ENCODE data around the gene USP35.
A peak's percentile ranks its signal among the peaks of the same experiment; 100 is the strongest.

Gene USP35, protein sequence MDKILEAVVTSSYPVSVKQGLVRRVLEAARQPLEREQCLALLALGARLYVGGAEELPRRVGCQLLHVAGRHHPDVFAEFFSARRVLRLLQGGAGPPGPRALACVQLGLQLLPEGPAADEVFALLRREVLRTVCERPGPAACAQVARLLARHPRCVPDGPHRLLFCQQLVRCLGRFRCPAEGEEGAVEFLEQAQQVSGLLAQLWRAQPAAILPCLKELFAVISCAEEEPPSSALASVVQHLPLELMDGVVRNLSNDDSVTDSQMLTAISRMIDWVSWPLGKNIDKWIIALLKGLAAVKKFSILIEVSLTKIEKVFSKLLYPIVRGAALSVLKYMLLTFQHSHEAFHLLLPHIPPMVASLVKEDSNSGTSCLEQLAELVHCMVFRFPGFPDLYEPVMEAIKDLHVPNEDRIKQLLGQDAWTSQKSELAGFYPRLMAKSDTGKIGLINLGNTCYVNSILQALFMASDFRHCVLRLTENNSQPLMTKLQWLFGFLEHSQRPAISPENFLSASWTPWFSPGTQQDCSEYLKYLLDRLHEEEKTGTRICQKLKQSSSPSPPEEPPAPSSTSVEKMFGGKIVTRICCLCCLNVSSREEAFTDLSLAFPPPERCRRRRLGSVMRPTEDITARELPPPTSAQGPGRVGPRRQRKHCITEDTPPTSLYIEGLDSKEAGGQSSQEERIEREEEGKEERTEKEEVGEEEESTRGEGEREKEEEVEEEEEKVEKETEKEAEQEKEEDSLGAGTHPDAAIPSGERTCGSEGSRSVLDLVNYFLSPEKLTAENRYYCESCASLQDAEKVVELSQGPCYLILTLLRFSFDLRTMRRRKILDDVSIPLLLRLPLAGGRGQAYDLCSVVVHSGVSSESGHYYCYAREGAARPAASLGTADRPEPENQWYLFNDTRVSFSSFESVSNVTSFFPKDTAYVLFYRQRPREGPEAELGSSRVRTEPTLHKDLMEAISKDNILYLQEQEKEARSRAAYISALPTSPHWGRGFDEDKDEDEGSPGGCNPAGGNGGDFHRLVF

GRCh38 chr11:78188286-78189173 lies at the start of gene USP35, which contains the start of gene KCTD21:
TSS of gene USP35 (plus strand) at chr11:78188919. CDS start at chr11:78196246, 7,327 bp downstream.
TSS of gene KCTD21 (minus strand) at chr11:78188626. CDS start at chr11:78174554, 14,072 bp downstream.
- peak; percentile 89 for DNase-seq (ENCODE audit: low spot score)

- peak; percentile 84 for DNase-seq (ENCODE audit: low spot score)
Observed at GRCh38 chr11:78139422-78140391, 49.0 kb upstream of the USP35 start, which contains the start of gene ALG8. TSS of gene ALG8 (minus strand) at chr11:78139626. CDS start at chr11:78139588, 38 bp downstream.

DNA sequence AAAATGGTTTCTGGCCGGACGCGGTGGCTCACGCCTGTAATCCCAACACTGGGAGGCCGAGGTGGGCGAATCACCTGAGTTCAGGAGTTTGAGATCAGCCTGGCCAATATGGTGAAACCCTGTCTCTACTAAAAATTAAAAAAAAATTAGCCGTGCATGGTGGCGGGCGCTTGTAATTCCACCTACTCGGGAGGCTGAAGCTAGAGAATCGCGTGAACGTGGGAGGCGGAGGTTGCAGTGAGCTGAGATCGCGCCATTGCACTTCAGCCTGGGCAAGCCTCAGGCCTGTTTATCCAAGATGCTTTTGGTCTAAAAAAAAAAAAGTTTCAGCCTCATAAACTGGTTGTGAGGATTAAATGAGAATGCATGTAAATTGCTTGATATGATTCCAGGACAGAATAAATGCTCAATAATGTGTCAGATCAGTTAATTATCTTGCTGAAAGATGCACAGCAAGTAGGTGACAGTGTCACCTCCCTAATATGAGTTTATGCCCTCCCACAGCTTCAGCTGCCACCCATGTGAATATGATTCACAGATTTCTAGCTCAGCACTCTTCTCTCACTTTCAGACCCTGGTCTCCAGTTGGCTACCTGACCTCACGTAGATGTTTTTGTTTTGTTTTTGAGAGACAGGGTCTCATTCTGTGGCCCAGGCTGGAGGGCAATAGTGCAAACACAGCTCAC lies 48.2 kb upstream of the USP35 start:
- no peak for DNase-seq (ENCODE audit: low spot score)

DNA sequence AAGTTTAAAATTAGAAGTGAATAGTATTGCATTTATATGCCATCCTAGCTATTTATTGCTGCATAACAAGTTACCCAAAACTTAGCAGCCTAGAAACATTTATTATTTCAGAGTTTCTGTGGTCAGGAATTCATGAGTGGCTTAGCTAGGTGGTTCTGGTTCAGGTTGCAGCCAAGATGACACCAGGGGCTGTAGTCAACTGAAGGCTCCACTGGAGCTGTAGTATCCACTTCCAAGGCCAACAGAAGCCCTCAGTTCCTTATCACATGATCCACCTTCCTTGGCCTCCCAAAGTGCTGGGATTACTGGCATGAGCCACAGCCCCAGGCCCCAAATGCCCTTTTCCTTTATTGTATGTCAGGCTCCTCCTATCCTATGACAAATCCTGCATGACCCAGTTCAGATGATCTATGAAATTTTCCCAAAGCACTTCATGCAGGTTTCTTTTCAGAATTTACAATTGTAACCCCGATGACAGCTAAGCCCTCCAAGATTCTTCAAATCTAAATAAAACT lies 43.2 kb upstream of the USP35 start:
- no peak for DNase-seq (ENCODE audit: low spot score)

DNA sequence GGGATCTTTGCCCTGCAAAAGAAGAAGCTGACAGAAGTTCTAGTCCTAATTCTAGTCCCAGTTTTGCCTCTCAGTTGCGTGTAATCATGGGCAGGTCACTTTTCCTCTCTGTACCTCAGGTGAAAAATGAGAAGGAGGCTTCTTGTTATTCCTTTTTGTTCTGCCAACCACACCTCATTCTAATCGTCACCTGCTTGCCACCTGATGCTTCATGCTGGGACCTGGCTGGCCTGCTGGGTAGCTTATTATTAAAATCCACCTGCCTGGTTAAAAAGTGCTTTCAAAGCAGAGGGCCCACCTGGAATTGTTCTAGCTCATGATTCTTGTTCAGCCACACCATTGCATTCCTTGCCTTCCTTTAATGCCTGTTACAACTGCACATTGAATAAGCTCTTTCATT lies 40.9 kb upstream of the USP35 start:
- no peak for DNase-seq (ENCODE audit: low spot score)

DNA sequence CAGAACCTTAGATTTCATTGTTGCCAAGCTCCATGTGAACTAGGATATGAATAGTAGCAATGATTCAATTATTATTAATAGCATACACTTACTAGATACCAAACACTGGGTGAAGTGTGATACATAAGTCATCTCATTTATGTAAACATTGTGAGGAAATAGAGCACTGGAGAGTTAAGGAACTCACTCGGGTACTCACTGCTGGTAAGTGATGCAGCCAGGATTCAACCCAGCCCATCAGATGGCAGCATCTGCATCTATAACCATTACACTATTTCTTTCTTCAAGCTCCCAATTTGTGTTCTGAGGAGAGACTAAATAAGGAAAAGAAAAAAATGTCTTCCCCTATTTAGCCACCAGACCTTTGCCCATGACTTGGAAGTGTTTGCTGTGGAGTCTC lies 39.1 kb upstream of the USP35 start:
- no peak for DNase-seq (ENCODE audit: low spot score)

DNA sequence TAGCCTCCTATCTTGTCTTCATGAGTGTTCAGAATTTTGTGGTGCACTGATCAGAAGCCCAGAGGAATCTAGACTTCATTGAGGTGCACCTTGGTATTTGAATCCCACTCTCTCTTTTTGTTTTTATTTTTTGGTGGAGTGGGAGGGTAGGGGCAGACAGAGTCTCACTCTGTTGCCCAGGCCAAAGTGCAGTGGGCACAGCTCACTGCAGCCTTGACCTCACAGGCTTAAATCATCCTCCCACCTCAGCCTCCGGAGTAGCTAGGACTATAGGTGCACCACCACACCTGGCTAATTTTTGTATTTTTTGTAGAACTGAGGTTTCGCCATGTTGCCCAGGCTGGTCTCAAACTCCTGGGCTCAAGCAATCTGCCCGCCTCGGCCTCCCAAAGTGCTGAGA lies 38.4 kb upstream of the USP35 start:
- DNase-seq (ENCODE audit: low spot score) = no peak

DNA sequence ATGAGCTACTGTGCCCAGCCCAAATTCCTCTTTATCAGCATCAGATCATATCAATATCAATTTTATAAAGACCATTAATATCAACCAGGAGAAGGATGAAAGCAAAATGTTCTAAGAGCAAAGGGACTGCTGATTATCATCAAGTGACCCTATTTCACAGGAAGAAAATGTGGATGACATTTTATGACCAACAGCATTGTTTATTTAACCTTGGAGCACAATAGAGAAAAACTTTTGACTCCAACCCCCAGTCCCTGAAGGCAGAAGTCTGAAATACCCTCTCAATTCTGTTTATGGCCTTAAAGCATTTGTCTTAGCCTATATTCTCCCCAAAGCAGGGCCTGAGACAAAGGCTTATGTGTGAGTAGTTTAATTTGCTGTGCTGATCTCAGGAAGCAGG lies 38.0 kb upstream of the USP35 start:
- DNase-seq (ENCODE audit: low spot score) = no peak

DNA sequence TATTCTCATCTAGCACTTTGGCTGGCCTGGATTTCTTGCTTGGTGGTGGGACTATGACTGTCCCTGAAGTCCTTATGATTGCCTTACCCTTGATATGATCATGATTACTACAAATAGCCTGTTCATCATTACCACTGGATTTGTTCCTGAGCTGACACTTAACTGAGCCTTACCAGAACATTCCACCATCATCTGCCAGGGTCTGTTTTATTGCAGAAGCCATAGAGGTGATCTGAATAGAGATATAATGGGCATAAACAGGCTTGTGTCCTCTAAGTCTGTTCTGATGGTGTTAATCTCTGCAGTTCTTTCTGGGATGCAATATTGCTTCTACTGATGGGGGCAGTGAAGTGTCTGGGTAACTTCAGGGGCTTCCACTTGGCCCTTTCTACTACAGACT lies 36.9 kb upstream of the USP35 start:
- DNase-seq (ENCODE audit: low spot score) = no peak

DNA sequence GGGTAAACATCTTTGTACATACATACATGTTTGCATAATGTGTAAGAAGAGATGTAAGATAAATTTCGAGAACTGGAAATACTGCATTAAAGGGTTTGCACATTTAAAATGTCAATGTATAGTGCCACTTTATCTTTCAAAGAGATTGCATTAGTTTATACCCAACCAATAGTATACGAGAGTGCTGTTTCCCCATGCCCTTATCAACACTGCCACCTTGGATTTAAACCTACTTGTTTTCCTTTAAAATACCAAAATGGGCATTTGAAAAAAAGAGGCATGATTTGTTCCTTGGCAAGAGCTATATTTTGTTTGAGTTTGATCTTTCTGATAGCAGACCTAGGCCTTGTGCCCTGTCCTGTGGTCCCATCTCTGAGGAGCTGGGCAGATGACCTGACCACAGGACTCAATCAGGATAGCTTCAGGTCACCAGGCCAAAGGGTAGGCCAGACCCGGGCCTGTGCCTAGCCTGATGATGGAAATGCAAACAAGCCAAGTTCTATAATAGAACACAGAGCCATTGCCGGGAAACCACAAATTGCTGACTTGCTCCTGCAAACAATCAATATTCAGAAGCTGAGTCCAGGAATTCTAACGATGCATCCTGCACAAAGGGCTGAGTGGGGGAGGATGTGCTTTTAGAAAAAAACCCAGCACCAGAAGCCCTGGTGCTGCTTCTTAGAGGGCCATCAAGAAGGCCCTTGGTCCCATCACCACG lies 32.4 kb upstream of the USP35 start:
- DNase-seq (ENCODE audit: low spot score) = no peak

GRCh38 chr11:78158987-78159652 lies 29.6 kb upstream of the USP35 start:
- no peak for DNase-seq (ENCODE audit: low spot score)

- DNase-seq (ENCODE audit: low spot score) = no peak
Observed at GRCh38 chr11:78160557-78160956, 28.2 kb upstream of the USP35 start.

- no peak for DNase-seq (ENCODE audit: low spot score)
Observed at GRCh38 chr11:78161346-78161745, 27.4 kb upstream of the USP35 start.

DNA sequence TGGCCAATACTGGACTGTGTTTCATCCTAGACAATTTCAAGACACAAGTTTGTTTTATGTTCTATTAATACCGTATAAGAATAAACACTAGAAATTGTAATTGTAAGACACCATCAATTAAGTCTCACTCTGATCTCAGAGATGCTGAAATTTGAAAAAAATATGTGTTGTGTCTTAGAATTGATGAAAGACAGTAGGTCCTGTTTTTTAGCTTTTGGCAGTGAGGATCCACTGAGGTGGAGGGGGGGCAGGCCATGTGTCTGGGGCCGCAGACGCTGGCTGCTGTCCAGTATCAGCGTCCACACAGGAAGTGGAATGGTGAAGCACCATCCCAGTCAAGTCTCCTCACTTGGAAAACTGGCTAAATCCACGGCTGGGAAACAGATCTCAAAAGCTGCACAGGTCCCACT lies 26.8 kb upstream of the USP35 start:
- no peak for DNase-seq (ENCODE audit: low spot score)

DNA sequence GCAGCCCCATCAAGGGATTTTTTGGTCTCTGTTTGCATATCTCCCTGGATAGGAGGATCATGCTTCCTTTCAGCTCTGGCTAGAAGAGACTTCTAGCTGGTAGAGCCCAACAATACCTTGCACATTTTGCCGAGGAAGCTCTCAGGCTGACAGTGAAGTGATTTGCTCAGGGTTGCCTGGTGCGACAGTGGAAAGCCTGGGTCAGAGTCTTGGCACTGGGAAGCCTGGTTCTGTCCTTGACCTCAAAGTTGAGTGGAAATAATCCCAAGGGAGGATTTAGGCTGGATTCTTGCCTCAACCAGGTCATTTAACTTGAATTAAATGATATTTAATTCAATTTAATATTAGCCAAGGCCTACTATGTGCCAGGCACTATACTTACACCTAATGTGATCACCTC lies 24.9 kb upstream of the USP35 start:
- DNase-seq (ENCODE audit: low spot score) = no peak

GRCh38 chr11:78164471-78164870 lies 24.2 kb upstream of the USP35 start:
- no peak for DNase-seq (ENCODE audit: low spot score)

DNA sequence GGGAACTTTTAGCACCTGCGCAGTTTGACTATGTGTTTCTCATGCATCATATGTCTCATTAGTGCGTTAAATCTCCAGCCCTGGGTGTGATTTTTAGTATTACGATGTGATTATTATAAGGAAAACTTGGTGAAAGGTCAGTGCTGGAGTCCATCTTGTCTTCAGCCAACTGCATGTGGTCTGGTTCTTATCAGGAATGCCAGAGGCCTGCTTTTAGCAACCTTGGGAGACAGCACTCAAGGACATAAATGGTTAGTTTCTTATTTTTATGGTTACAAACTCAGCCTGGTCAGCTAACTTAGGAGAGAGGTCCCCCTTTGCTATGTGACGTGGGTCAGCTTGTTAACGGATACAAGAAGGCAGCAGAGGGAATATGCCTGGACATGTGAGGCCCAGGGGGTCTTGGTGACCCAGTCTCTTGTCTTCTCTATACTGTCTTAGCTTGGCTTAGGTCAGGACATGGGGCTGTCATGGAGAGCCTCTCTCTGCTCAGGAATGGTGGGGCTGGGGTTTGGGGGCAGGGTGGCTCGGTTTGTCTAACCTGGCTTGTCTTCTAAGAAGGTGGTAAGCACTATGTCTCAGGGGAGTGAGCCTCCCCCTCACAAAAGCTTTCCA lies 21.8 kb upstream of the USP35 start:
- no peak for DNase-seq (ENCODE audit: low spot score)
